GM21390 (cell line): Measurements from ENCODE around the gene COX8A.

Experiments
- ATAC-seq: cut with Tn5 transposase; IDR thresholded peaks from one replicate; pipeline ENCODE4 v1.9.1; 2021; ENCODE audit not compliant: unreplicated experiment

Gene COX8A

DNA sequence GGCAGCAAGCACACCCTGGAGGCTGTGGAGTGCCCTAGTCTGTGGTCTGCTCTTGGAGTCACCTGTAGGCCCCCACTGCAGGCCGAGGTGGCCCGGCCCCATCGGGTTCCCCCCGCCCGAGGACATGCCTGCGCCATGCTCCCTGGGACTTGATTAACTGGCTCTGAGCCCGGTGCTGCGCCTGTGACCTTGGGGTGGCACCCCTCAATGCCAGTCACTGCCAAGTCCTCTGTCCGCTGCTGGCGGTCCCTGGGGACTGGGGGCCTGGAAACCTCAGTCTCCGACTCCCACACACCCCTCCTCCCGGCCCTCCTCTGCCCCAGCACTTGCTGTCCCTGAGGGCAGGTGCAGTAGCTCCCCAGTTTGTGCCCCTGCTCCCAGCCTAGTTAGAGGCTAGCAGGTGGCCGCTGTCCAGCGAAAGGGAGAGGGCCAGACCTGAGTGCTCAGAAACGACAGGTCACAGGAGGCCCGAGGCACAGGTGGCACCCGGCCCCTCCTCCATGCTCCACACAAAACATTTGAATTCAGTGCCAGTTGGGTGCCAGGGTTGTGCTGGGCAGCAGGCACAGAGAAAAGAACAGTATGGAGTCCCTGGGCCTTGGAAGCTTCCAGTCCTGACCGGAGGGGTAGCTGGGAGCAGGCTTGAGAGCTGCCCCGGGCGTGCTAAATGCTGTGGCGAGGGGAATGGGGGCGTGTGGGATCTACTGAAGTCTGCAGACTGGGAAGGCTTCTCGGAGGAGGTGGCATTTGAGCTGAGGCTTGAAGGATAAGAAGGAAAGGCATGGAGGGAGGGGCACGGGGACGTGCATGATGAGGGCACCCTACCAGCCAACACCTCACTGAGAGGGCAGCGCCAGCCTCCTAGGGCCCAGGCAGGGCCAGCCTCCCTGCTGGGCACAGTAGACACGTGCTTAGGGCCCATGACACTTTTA is 45.0 kb downstream of the COX8A start:
- ATAC-seq: no peak

DNA sequence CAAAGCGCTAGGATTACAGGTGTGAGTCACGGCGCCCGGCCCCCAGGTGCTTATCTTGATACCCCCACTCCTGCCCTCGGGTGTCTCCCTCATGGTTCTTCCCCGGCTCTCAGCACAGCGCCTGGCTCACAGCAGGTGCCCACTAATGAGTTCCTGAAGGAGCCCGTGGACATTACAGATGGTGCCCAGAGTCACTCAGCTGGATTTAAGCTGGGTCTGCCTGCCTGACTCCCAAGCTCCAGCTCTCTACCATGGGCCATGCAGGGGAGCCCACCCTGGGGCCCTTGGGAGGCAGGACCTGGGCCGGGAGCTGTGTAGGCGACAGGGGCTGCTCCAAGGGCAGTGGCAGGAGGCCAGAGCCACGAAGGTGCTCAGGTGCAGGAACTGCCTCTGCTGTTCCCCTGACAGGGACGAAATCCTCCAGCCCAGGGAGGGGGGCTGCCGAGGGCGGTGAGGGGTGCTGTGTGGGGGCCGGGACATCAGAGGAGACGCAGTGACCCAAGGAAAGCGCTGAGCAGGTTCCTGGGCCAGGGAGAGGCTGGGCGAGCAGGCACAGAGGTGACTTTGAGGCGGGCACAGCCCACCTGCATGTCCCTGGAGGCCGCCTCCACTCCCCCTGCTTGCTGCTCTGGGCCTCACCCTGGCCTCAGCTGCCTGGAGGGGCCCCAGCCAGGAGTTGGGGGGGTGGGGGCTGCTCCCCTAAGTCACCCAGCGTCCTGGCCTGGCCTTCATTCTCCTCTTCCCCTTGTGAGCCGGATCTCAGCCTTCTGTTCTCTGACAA is 46.7 kb downstream of the COX8A start:
- no peak for ATAC-seq

DNA sequence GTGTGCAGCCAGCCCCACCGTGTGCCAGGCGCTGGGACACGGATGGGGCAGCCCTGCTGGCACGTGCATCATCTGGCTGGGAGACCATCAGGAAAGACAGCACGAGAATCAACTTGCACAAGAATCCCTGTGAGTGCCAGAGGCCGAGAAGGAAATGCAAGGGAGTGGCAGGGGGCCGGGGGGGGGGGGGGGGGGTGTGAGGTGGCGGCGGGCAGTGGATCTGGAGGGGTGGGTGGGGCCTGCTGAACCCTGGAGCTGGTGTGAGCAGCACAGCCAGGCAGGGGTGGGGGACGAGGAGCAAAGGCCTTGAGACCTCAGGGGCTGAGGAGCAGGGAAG is 47.3 kb downstream of the COX8A start:
- ATAC-seq: no peak

DNA sequence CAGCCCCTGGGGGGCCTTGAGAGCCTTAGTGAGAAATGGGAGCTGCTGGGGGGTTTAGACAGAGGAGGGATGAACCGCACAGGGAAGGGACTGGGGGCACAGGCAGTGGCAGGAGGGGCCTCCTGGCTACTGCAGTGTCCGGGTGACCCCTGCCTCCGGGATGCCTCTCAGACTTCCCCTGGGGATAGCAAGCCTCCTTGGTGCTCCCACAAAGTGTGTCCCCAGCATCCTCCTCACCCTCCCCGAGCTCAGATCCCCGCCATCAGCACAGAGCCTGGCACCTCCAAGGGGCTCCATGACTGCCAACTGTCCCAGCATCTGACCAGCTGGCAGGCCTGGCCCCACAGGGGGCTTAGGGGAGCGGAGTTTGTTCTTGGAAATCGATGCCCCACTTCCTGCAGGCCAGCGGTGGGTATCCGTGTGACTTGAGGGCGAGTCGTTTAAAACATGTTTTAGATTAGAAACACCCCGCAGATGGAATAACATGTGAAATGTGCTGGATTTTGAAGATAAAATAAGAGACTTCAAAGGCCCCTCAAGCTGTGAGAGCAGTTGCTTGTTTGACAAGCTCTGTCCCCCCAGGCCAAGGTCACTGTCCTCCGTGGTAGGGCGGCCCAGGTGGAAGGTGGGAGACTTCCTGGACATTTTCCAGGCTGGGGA is 47.8 kb downstream of the COX8A start:
- ATAC-seq: no peak

DNA sequence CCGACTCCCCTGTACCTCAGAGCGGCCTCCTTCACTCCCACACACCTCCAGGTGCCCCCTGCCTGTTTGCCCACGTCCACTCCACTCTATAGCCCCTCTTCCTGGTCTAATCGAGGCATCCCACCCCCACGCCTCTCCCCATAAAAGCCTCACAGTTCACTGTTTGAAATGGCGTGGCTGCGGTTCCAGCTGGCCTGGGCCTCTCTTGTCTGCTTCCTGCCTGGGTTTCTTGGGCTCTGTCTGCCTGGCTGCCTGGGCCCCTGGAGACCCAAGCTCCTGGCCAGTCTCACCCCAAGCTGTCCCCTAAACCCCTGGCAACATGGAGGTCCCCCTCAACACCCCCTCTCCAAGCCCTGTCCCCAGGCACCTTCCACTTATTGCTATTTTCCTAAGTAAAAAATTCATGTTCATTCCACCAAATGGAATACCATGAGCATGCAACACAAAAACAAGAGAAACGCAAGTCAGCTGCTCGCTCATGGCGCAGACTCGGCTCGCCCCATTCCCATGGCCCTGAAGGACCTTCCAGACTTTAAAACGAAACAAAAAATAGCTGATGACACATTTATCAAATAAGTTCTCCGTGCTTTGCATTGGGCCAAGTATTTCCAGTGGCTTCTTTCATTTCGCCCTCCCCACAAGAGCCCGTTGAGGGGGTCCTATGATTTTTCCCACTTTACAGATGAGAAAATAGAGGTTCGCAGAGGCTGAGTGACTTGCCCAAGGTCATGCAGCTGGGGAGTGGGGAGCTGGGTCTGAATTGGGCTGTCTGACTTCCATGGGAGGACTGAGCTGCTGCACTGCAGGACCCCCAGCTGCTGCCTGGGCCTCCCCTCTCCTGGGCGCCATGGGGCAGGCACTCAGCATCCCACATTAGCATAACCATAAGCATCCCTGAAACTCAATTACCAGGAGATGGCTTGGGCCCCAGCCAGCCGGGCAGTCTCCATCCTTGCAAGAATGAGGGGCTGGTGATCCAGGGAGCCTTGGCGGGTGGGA is 49.6 kb downstream of the COX8A start:
- ATAC-seq: no peak

DNA sequence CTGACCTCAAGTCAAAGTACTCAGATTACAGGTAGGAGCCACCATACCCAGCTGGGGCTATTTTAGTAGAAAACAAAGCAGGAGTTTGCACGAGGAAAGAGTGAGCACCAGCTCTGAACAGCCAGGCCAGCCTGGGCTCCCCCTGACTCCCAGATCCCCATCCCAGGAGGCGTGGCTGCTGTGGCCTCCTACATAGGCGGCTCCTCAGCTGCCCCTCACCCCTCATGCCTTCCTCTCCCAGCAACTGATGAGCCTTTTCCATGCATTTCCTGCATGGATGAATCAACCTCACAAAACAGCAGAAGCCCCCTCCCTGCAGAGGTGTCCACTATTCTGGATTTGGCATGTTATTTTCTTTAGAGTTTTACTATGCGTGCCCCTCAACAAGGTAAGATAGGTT is 50.8 kb downstream of the COX8A start:
- no peak for ATAC-seq
